ENCODE results near the gene NUMA1.

The NUMA1 gene

DNA sequence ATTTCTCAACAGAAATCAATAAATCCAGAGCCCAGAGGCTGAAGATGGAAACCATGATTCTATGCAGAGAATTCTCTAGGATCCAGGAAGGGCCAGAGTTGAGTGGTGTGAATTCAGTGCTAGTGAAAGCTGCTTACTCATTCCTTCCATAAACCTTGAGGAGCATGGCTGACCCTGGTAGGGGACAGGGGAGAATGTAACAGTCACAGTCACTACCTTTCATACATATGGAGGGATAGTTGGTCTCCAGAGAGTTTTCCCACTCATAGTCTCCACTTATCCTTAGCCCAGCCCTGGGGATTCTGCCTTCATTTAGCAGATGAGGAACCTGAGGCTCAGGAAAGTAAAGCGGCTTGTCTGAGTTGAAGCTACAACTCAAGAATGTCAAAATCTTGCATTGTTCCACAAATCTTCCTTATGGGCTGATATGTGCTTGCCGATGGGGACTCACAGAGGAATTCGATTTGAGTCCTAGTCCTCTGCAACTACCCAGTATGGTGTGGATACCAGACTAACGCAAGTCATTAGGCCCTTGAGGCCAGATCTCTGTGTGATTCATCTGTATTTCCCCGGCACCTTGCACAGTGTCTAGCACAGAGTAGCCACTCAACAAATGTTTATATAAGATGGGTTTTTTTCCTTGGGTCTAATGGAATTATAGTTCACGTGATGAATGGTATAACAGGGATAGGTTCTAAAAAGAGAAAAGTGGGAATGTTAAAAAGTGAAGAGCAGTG, 35.8 kb upstream of the NUMA1 start:
- no peaks in the 10 kb centered on the region for H3K27me3 ChIP-seq (ENCODE audit: control insufficient read depth in 2 of 2, insufficient read depth in 2 of 2, low read length in 2 of 2)
- no peaks in the 10 kb centered on the region for H3K36me3 ChIP-seq (ENCODE audit: control insufficient read depth in 2 of 2, insufficient read depth in 2 of 2, low read length in 2 of 2)
- H3K9me3 ChIP-seq (ENCODE audit: control insufficient read depth in 2 of 2, low read length in 2 of 2) = no peaks in the 10 kb centered on the region
- no peak overlapping the region for H3K9ac ChIP-seq (ENCODE audit: low read depth in 1 of 2, low read length in 2 of 2)
- H3K4me1 ChIP-seq (ENCODE audit: control insufficient read depth in 2 of 2, insufficient read depth in 2 of 2, low read length in 2 of 2) = peaks cover 7 to 11% of the 10 kb centered on the region in 2 donors
- H3K27ac ChIP-seq (ENCODE audit: low read depth in 2 of 2, low read length in 2 of 2) = no peak overlapping the region
- no peak overlapping the region for H3K4me3 ChIP-seq (ENCODE audit: low read length in 2 of 2)

DNA sequence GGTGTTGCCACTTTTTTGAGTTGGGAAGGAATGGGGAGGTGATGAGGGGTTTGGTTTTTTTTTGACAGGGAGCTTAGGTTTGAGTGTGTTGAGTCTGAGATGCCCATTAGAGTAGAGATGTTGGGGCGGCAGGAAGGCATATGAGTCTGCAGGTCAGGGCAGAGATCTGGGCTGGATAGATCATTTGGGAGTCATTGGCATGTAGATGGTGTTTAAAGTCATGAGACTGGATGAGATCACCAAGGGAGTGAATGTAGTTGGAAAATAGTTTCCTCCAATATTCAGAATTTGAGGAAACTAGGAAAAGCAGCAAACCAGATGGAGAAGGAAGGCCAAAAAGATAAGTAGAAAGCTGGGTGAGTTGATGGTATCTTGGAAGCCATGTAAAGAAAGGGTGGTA, 34.2 kb upstream of the NUMA1 start:
- H3K4me1 ChIP-seq (ENCODE audit: control insufficient read depth in 2 of 2, insufficient read depth in 2 of 2, low read length in 2 of 2) = peaks cover 8 to 14% of the 10 kb centered on the region in 2 donors
- H3K27me3 ChIP-seq (ENCODE audit: control insufficient read depth in 2 of 2, insufficient read depth in 2 of 2, low read length in 2 of 2) = no peaks in the 10 kb centered on the region
- H3K9me3 ChIP-seq (ENCODE audit: control insufficient read depth in 2 of 2, low read length in 2 of 2) = no peaks in the 10 kb centered on the region
- no peak overlapping the region for H3K9ac ChIP-seq (ENCODE audit: low read depth in 1 of 2, low read length in 2 of 2)
- peaks cover 0 to 4% of the 10 kb centered on the region in 2 donors for H3K36me3 ChIP-seq (ENCODE audit: control insufficient read depth in 2 of 2, insufficient read depth in 2 of 2, low read length in 2 of 2)
- no peak overlapping the region for H3K4me3 ChIP-seq (ENCODE audit: low read length in 2 of 2)
- no peak overlapping the region for H3K27ac ChIP-seq (ENCODE audit: low read depth in 2 of 2, low read length in 2 of 2)

DNA sequence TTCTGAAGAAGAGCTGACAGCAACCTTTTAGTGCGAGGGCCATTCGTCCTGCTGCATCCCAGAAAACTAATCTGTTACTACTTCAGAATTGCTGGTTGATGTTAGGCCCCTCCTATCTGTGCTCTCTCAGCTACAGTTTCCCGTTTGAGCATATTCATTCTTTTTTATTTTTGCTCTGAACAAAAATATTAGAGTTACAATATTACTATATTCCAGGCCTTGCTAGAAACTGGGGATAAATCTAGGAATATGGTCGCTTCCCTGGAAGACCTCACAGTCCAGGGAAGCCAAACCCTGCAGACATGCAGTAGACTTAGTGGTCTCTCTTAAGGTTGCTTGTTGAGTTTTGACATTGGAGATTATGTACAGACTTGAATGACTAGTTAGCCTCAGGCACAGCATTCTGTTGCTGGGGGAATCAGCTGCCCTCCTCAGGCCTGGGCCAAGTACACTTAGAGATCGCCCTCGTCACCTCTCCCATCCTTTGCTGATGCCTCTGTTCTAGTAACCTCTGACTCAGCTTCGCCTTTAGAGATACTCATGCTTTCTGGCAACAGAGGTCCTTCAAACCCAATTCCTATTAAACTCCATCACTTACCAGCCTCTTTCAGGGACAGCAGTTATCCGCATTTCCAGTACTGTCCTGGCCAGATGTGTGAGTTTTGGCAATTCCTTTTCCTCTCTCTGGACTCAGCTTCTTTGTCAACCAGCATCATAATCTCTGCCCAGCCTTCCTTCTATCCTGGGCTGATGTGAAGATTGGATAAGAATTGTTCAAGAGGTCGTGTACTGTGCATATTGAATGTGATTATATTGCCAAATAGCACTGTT, 32.9 kb upstream of the NUMA1 start:
- Histone ChIP-seq H3K27ac (ENCODE audit: low read depth in 2 of 2, low read length in 2 of 2) (peak overlapping the region; percentile 96 to 99), H3K4me3 (ENCODE audit: low read length in 2 of 2) (peak overlapping the region; percentile 94 to 96), H3K9me3 (ENCODE audit: control insufficient read depth in 2 of 2, low read length in 2 of 2) (no peaks in the 10 kb centered on the region), H3K27me3 (ENCODE audit: control insufficient read depth in 2 of 2, insufficient read depth in 2 of 2, low read length in 2 of 2) (no peaks in the 10 kb centered on the region), H3K4me1 (ENCODE audit: control insufficient read depth in 2 of 2, insufficient read depth in 2 of 2, low read length in 2 of 2) (peaks cover 8 to 14% of the 10 kb centered on the region in 2 donors), H3K36me3 (ENCODE audit: control insufficient read depth in 2 of 2, insufficient read depth in 2 of 2, low read length in 2 of 2) (peaks cover 0 to 9% of the 10 kb centered on the region in 2 donors), H3K9ac (ENCODE audit: low read depth in 1 of 2, low read length in 2 of 2) (peak overlapping the region; percentile 91 to 95)

DNA sequence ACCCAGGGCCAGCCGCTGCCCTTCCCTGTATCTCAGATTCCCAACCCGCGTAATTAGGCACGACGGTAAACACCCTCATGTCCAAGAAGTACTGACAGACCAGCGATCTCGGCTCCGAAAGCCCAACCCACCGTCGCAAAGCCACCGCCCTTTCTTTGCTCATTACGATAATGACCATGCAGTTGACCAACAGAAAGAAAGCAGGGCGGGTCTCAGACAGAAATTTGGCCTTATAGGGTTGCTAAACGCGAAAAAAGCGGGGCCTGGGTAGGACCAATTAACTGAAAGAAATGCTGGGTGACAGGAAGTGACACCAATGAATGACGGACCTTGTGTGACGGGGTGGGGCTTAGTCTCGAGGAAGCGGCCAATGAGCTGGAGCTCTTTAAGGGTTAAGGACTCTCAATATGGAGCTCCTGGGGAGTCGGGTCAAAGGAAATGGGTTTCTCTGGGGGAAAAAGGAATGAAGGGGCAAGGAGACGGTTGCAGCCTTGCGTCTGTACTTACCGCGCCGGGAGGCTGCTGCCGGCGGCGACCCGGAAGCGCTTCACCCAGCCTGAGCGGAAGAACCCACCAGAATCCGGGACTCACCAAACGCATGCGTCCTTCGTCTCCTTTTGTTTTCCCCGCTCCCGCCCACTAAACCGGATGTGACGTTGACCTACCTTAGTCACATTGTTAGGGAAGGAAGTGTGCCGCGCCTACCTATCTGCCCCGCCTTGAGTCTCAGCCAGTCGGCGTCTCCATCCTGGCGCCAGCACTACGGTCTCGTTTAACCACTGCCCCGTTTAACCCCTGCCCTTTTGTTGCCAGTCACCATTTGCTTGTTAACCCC, 32.0 kb upstream of the NUMA1 start, which contains the start of gene ANAPC15:
TSS of gene ANAPC15 (minus strand) at position 553 of the 835 bp plus-strand sequence. CDS start 1,419 bp downstream, outside the sequence.
- Histone ChIP-seq H3K9me3 (ENCODE audit: control insufficient read depth in 2 of 2, low read length in 2 of 2) (no peaks in the 10 kb centered on the region), H3K4me3 (ENCODE audit: low read length in 2 of 2) (peak within 1 kb of the TSS; percentile 94 to 96), H3K9ac (ENCODE audit: low read depth in 1 of 2, low read length in 2 of 2) (peak within 1 kb of the TSS; percentile 91 to 95), H3K27ac (ENCODE audit: low read depth in 2 of 2, low read length in 2 of 2) (peak within 1 kb of the TSS; percentile 96 to 99), H3K4me1 (ENCODE audit: control insufficient read depth in 2 of 2, insufficient read depth in 2 of 2, low read length in 2 of 2) (peaks cover 8 to 14% of the 10 kb centered on the region in 2 donors), H3K36me3 (ENCODE audit: control insufficient read depth in 2 of 2, insufficient read depth in 2 of 2, low read length in 2 of 2) (peaks cover 0 to 9% of the 10 kb centered on the region in 2 donors), H3K27me3 (ENCODE audit: control insufficient read depth in 2 of 2, insufficient read depth in 2 of 2, low read length in 2 of 2) (no peaks in the 10 kb centered on the region)

DNA sequence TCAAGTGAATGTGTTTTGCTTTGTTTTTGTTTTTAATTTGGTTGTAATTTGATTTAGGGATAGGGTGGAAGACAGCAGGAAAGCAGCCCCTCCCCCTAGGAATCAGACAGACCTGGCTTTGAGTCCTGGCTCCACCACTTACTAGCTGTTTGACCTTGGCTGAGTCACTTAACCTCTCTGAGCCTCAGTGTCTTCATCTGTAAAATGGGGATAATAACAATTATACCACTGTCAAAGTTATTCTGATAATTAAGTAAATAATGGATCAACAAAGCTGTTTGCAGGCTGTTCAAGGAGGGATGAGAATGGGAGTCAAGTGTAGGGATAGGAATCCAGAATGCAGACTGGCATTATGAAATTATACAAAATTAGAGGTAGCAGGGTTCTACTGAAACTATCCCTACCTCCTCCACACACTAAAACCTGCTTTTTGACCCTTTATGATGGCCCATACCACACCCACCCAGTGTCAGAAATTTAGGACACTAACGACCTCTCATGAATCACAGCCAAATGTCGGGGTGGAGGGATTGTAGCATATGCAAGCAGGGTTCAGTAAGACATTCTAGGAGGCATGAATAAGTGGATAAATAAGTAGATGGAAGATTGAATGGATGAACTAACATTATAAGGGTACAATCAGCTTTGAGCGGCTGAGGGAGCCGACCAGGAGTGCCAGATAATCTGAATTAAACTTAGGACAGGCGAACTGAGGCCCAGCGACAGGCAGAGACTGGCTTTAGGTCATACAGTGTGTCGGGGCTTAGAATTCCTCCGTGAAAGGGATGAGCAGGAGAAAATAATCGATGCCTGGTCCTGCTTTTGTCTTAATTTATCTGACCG, 31.2 kb upstream of the NUMA1 start:
- no peaks in the 10 kb centered on the region for H3K9me3 ChIP-seq (ENCODE audit: control insufficient read depth in 2 of 2, low read length in 2 of 2)

DNA sequence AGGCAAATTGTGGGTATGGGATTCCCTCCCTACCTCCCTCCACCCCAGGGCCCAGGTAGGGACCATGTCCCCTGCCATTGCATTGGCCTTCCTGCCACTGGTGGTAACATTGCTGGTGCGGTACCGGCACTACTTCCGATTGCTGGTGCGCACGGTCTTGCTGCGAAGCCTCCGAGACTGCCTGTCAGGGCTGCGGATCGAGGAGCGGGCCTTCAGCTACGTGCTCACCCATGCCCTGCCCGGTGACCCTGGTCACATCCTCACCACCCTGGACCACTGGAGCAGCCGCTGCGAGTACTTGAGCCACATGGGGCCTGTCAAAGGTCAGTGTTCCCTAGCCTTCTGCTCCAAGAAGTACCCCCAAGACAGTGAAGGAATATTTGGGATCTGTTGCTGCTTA, 25.5 kb upstream of the NUMA1 start, which contains the start of gene TOMT:
TSS of gene TOMT (plus strand) at position 37 of the 400 bp plus-strand sequence. CDS start at position 65, 28 bp downstream.
- peaks cover 0 to 9% of the 10 kb centered on the region in 2 donors for H3K36me3 ChIP-seq (ENCODE audit: control insufficient read depth in 2 of 2, insufficient read depth in 2 of 2, low read length in 2 of 2)
- H3K27me3 ChIP-seq (ENCODE audit: control insufficient read depth in 2 of 2, insufficient read depth in 2 of 2, low read length in 2 of 2) = no peaks in the 10 kb centered on the region
- H3K4me3 ChIP-seq (ENCODE audit: low read length in 2 of 2) = no peak within 1 kb of the TSS
- H3K9ac ChIP-seq (ENCODE audit: low read depth in 1 of 2, low read length in 2 of 2) = no peak within 1 kb of the TSS
- H3K4me1 ChIP-seq (ENCODE audit: control insufficient read depth in 2 of 2, insufficient read depth in 2 of 2, low read length in 2 of 2) = peaks cover 19 to 24% of the 10 kb centered on the region in 2 donors
- no peaks in the 10 kb centered on the region for H3K9me3 ChIP-seq (ENCODE audit: control insufficient read depth in 2 of 2, low read length in 2 of 2)
- H3K27ac ChIP-seq (ENCODE audit: low read depth in 2 of 2, low read length in 2 of 2) = no peak within 1 kb of the TSS

More for the DNA sequence above, 31.2 kb upstream of the NUMA1 start:
- Histone ChIP-seq H3K27me3 (ENCODE audit: control insufficient read depth in 2 of 2, insufficient read depth in 2 of 2, low read length in 2 of 2) (no peaks in the 10 kb centered on the region), H3K4me1 (ENCODE audit: control insufficient read depth in 2 of 2, insufficient read depth in 2 of 2, low read length in 2 of 2) (peaks cover 8 to 14% of the 10 kb centered on the region in 2 donors), H3K4me3 (ENCODE audit: low read length in 2 of 2) (peak overlapping the region; percentile 94 to 96), H3K36me3 (ENCODE audit: control insufficient read depth in 2 of 2, insufficient read depth in 2 of 2, low read length in 2 of 2) (peaks cover 0 to 9% of the 10 kb centered on the region in 2 donors), H3K27ac (ENCODE audit: low read depth in 2 of 2, low read length in 2 of 2) (peak overlapping the region; percentile 96 to 99), H3K9ac (ENCODE audit: low read depth in 1 of 2, low read length in 2 of 2) (peak overlapping the region; percentile 91 to 95)

DNA sequence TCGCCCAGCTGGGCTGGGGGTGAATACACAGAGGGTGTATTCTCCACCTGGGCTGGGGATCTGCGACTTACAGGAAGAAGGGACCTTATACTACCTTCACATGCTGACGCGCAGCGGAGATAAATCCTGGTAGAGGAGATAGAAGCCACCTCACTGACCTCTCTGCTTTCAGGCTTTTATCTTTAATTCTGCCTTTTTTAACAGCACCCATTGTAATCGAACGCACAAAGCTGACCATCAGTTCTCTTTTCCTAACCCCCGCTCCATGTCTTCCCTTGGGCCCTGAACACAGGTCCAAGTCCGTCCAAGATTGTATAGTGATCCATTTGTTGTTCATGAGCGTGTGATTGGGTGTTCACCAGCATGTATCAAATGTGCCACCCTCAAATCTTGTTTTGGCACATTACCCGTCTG, 23.4 kb upstream of the NUMA1 start:
- peaks cover 10 to 16% of the 10 kb centered on the region in 2 donors for H3K36me3 ChIP-seq (ENCODE audit: control insufficient read depth in 2 of 2, insufficient read depth in 2 of 2, low read length in 2 of 2)
- no peaks in the 10 kb centered on the region for H3K9me3 ChIP-seq (ENCODE audit: control insufficient read depth in 2 of 2, low read length in 2 of 2)
- H3K27ac ChIP-seq (ENCODE audit: low read depth in 2 of 2, low read length in 2 of 2) = peak overlapping the region; percentile 87 to 95
- peak overlapping the region; percentile 71 to 81 for H3K4me3 ChIP-seq (ENCODE audit: low read length in 2 of 2)
- H3K9ac ChIP-seq (ENCODE audit: low read depth in 1 of 2, low read length in 2 of 2) = peak overlapping the region; percentile 48 to 58
- peaks cover 24 to 25% of the 10 kb centered on the region in 2 donors for H3K4me1 ChIP-seq (ENCODE audit: control insufficient read depth in 2 of 2, insufficient read depth in 2 of 2, low read length in 2 of 2)
- no peaks in the 10 kb centered on the region for H3K27me3 ChIP-seq (ENCODE audit: control insufficient read depth in 2 of 2, insufficient read depth in 2 of 2, low read length in 2 of 2)

DNA sequence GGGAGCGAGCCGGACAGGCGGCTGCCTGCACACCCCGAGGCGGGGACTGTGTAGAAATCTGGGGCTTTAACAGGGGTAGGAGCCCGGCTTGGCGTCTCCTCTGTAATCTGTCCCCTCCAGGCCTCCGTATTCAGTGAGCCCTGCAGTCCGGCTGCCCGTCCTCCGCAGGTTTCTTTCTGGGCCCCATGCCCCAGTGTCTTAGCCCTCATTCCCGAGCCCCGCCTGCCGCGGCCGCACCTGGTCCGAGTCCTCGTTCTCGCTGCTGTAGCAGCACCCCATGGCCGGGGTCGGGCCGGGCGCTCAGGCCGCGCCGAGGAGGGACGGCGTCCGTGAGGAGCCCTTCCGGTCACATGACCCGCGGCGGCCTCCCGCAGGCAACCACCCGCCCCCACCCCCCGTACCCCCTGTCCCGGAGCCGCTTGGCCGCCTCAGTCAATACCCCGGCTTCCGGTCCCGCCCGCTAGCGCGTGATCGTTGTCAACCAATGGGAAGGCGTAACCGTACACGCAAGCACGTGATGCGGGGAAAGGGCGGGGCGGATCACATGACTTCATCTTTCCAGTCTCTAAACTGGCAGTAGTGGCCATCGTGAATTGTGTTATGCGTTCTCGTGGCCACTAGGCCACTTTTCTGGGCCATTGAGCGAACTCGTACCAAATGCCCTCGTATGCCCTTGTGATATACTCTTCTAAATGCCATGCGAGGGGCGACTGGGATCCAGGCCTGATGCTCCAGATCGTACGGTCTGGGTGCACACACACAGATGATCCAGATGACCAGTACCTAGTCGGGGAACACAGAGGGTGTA, 22.8 kb upstream of the NUMA1 start, which contains the start of gene LAMTOR1:
TSS of gene LAMTOR1 (minus strand) at position 352 of the 808 bp plus-strand sequence. CDS start at position 279, 73 bp downstream.
- peak within 1 kb of the TSS; percentile 87 to 95 for H3K27ac ChIP-seq (ENCODE audit: low read depth in 2 of 2, low read length in 2 of 2)
- H3K4me1 ChIP-seq (ENCODE audit: control insufficient read depth in 2 of 2, insufficient read depth in 2 of 2, low read length in 2 of 2) = peaks cover 24 to 25% of the 10 kb centered on the region in 2 donors
- no peaks in the 10 kb centered on the region for H3K27me3 ChIP-seq (ENCODE audit: control insufficient read depth in 2 of 2, insufficient read depth in 2 of 2, low read length in 2 of 2)
- peak within 1 kb of the TSS; percentile 91 to 96 for H3K9ac ChIP-seq (ENCODE audit: low read depth in 1 of 2, low read length in 2 of 2)
- H3K36me3 ChIP-seq (ENCODE audit: control insufficient read depth in 2 of 2, insufficient read depth in 2 of 2, low read length in 2 of 2) = peaks cover 16 to 23% of the 10 kb centered on the region in 2 donors
- peak within 1 kb of the TSS; percentile 81 to 90 for H3K4me3 ChIP-seq (ENCODE audit: low read length in 2 of 2)
- no peaks in the 10 kb centered on the region for H3K9me3 ChIP-seq (ENCODE audit: control insufficient read depth in 2 of 2, low read length in 2 of 2)
